Stimulated activated CD4-positive, alpha-beta T cell treated with anti-CD3 and anti-CD28 coated beads, Interleukin-1b, Interleukin-23, amount 100 ng/mL, for 24 hours (primary cell): ENCODE measurements around the gene MFF.

Source experiments
- DNase-seq, 4 experiments: peaks; one replicate each; pipeline ENCODE4 v3.0.0-alpha.2; 2020; ENCODE audit warnings: low read depth in 4 of 4, low spot score in 1 of 4

The MFF gene

DNA sequence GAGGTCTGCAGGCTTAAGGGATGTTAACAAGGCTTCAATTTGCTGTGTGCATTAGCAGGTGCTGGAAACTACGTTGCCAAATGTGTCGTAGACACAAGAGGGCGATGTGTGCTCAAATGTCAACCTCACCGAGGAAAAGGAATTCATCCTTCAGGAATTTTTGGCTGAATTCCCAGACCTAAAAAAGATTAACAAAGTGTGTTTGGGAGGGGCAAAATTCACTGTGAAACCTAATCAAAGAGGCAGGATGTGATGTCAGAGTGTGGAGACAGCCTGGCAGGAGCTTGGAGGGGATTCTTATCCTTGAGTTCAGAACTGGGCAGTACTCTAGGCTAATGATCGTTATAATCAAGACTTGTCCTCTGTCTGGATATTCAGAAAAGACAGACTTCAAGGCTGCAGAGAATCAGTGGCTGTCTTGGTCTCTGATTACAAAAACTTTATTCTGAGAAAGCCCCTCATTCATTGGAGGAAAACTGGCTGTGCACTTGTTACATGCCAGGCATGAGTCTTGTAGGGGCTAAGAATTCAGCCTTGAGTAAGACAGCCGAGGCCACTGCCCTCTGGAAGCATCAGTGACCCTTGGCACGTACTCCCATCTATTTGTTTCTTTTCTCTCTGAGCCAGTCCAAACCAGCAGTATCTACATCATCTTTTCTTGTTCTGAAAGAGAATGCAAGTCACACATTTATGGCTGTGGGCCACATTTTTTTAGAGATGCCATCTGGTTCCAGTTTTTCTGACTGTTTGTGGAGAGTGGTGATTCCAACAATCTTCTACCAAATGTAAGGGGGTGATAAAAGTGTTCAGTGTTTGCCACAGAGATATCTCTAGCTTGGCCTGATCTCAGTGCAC is 81.4 kb downstream of the MFF start:
- DNase-seq, result no peak
